HFF-Myc (cell line): Measurements from ENCODE around the gene ARHGAP6.

Source experiments
- DNase-seq: peaks from one replicate; pipeline ENCODE4 v3.0.0-alpha.2; 2011; ENCODE audit warnings: low read depth; ENCODE audit errors: extremely low read depth
- H3K4me3 ChIP-seq: replicated peaks from 2 replicates; pipeline ENCODE4 v1.5.1; 2011; ENCODE audit warnings: low read depth, mild to moderate bottlenecking, control low read depth, low read length
- TF ChIP-seq, protein P1 (sequence below): IDR thresholded peaks from 2 replicates; pipeline ENCODE4 v1.5.1; 2012; ENCODE audit warnings: mild to moderate bottlenecking, low read depth, low read length, control low read depth; ENCODE audit errors: missing control alignments

Gene ARHGAP6

GRCh38 chrX:11399489-11400094, 266.1 kb downstream of the ARHGAP6 start:
- H3K4me3 ChIP-seq = no peak overlapping the region
- no peak for DNase-seq
- TF ChIP-seq, protein P1, sequence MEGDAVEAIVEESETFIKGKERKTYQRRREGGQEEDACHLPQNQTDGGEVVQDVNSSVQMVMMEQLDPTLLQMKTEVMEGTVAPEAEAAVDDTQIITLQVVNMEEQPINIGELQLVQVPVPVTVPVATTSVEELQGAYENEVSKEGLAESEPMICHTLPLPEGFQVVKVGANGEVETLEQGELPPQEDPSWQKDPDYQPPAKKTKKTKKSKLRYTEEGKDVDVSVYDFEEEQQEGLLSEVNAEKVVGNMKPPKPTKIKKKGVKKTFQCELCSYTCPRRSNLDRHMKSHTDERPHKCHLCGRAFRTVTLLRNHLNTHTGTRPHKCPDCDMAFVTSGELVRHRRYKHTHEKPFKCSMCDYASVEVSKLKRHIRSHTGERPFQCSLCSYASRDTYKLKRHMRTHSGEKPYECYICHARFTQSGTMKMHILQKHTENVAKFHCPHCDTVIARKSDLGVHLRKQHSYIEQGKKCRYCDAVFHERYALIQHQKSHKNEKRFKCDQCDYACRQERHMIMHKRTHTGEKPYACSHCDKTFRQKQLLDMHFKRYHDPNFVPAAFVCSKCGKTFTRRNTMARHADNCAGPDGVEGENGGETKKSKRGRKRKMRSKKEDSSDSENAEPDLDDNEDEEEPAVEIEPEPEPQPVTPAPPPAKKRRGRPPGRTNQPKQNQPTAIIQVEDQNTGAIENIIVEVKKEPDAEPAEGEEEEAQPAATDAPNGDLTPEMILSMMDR = no peak

- H3K4me3 ChIP-seq = no peak overlapping the region
- TF ChIP-seq, protein P1 = no peak
- no peak for DNase-seq
Observed at GRCh38 chrX:11398785-11399184, 266.9 kb downstream of the ARHGAP6 start.

DNA sequence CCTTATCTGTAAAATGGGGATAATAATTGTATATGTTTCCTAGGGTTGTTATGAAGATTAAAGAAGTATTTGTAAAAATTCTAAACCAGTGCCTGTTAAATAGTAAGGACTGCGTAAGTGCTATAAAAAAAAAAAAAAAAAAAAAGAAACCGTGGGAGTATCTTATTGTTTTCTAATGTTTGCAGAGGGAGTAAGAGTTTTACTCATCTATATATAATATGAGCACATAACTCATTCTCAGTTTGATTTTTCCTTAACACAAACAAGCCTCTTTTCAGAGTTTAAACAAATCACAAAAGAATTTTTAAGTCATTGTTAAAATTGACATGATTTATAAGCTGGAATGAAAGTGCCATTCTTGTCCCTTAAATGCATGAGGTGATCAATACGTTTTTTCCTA, 267.6 kb downstream of the ARHGAP6 start:
- no peak for DNase-seq
- TF ChIP-seq, protein P1 = no peak
- no peak overlapping the region for H3K4me3 ChIP-seq

DNA sequence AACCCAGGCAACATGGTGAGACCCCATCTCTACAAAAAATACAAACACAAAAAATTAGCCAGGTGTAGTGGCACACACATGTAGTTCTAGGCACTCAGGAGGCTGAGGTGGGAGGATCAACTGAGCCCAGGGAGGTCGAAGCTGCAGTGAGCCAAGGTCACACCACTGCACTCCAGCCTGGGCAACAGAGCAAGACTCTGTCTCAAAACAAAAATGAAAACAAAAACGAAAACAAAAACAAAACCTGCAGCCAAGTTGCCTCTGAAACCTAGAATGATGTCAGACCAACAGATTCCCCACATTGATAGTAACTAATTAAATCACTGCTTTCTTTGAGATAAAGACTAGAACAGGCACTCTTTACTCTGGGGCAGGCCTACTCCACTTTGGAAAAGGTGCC, 268.0 kb downstream of the ARHGAP6 start:
- no peak overlapping the region for H3K4me3 ChIP-seq
- no peak for DNase-seq
- TF ChIP-seq, protein P1 = no peak

DNA sequence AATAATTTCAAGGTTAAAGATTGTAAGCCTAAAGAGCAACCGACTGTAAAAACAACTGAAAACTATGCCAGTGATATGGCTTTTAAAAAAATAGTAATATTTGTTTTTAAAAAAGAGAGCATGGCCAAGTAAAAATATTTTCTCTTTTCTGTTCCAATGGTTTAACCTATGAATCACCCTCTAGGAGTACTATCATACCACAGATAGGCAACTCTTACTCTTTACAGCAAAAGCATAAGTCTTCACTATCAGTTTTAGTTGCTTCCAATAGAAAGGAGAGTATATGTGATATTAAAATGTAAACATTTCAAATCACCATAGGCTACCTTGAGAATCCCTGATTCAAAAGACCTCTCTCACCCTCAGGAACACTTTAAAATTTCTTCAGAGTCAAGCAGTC, 269.9 kb downstream of the ARHGAP6 start:
- H3K4me3 ChIP-seq = no peak overlapping the region
- TF ChIP-seq, protein P1 = no peak
- no peak for DNase-seq

GRCh38 chrX:11393949-11394654, 271.6 kb downstream of the ARHGAP6 start:
- H3K4me3 ChIP-seq = no peak overlapping the region
- TF ChIP-seq, protein P1 = no peak
- no peak for DNase-seq
